H9 (cell line): ENCODE measurements around the gene PANX2. TPM values are rescaled to one million over a fixed set of nuclear protein-coding genes. Genes with fewer than 3 reads are reported as not detected.

ENCODE experiments used
- DNase-seq: peaks from one replicate; pipeline ENCODE4 v3.0.0-alpha.2; 2017
- H2AFZ ChIP-seq: one replicate; pipeline ENCODE4 v1.6.1; 2013; ENCODE audit warnings: mild to moderate bottlenecking, low read length, control low read depth, moderate library complexity
- H2AK5ac ChIP-seq: 2 replicates; pipeline ENCODE4 v1.6.1; 2013; ENCODE audit warnings: low read length, control low read depth, mixed read lengths; ENCODE audit not compliant: insufficient read length
- H2BK120ac ChIP-seq: one replicate; pipeline ENCODE4 v1.6.1; 2013; ENCODE audit warnings: low read depth, mild to moderate bottlenecking, low read length, control low read depth, inconsistent platforms; ENCODE audit not compliant: poor library complexity, severe bottlenecking
- H2BK12ac ChIP-seq: 2 replicates; pipeline ENCODE4 v1.6.1; 2013; ENCODE audit warnings: low read length, control low read depth, mixed read lengths, low read depth; ENCODE audit not compliant: insufficient read length
- H2BK15ac ChIP-seq: 2 replicates; pipeline ENCODE4 v1.6.1; 2013; ENCODE audit warnings: low read depth, low read length, control low read depth
- H2BK20ac ChIP-seq: one replicate; pipeline ENCODE4 v1.6.1; 2013; ENCODE audit warnings: low read depth, mild to moderate bottlenecking, low read length, control low read depth, inconsistent platforms; ENCODE audit not compliant: poor library complexity, severe bottlenecking
- H2BK5ac ChIP-seq: 2 replicates; pipeline ENCODE4 v1.6.1; 2013; ENCODE audit warnings: low read length, control low read depth, mixed read lengths; ENCODE audit not compliant: insufficient read length
- H3K14ac ChIP-seq: 2 replicates; pipeline ENCODE4 v1.6.1; 2013; ENCODE audit warnings: low read length, control low read depth; ENCODE audit not compliant: insufficient read depth
- H3K18ac ChIP-seq: 2 replicates; pipeline ENCODE4 v1.6.1; 2013; ENCODE audit warnings: low read depth, mild to moderate bottlenecking, mixed read lengths, low read length, control low read depth; ENCODE audit not compliant: insufficient read length
- H3K23ac ChIP-seq: 2 replicates; pipeline ENCODE4 v1.6.1; 2013; ENCODE audit warnings: low read length, control low read depth, mixed read lengths, low read depth; ENCODE audit not compliant: insufficient read length
- H3K23me2 ChIP-seq: 2 replicates; pipeline ENCODE4 v1.6.1; 2013; ENCODE audit warnings: low read depth, mild to moderate bottlenecking, mixed read lengths, low read length, control low read depth; ENCODE audit not compliant: insufficient read length, poor library complexity, severe bottlenecking
- H3K27ac ChIP-seq: 2 replicates; pipeline ENCODE4 v1.5.1; 2013; ENCODE audit warnings: low read length, control low read depth, mixed read lengths, low read depth; ENCODE audit not compliant: insufficient read length
- H3K27me3 ChIP-seq: 2 replicates; pipeline ENCODE4 v1.6.1; 2013; ENCODE audit warnings: low read length, control low read depth, inconsistent platforms; ENCODE audit not compliant: insufficient read depth
- H3K4ac ChIP-seq: 2 replicates; pipeline ENCODE4 v1.6.1; 2013; ENCODE audit warnings: low read depth, mild to moderate bottlenecking, control low read depth, inconsistent platforms, low read length, moderate library complexity
- H3K4me1 ChIP-seq: 2 replicates; pipeline ENCODE4 v1.6.1; 2013; ENCODE audit warnings: low read length, control low read depth, inconsistent platforms; ENCODE audit not compliant: insufficient read depth
- H3K4me2 ChIP-seq: 2 replicates; pipeline ENCODE4 v1.6.1; 2013; ENCODE audit warnings: low read length, control low read depth, mixed read lengths; ENCODE audit not compliant: insufficient read length, insufficient read depth
- H3K56ac ChIP-seq: 2 replicates; pipeline ENCODE4 v1.6.1; 2013; ENCODE audit warnings: low read depth, mild to moderate bottlenecking, mixed read lengths, low read length, control low read depth; ENCODE audit not compliant: insufficient read length
- H3K79me1 ChIP-seq: 2 replicates; pipeline ENCODE4 v1.6.1; 2013; ENCODE audit warnings: low read depth, mild to moderate bottlenecking, moderate library complexity, low read length, control low read depth, inconsistent platforms; ENCODE audit not compliant: insufficient read depth, poor library complexity, severe bottlenecking
- H3K79me2 ChIP-seq: 2 replicates; pipeline ENCODE4 v1.6.1; 2013; ENCODE audit warnings: low read length, control low read depth, inconsistent platforms; ENCODE audit not compliant: insufficient read depth
- H3K9ac ChIP-seq: 2 replicates; pipeline ENCODE4 v1.6.1; 2013; ENCODE audit warnings: low read length, control low read depth, mixed read lengths; ENCODE audit not compliant: insufficient read length; ENCODE audit errors: extremely low read depth
- H3K9me3 ChIP-seq: one replicate; pipeline ENCODE4 v1.6.1; 2013; ENCODE audit warnings: low read depth, low read length, inconsistent platforms; ENCODE audit not compliant: control insufficient read depth
- H3T11ph ChIP-seq: one replicate; pipeline ENCODE4 v1.6.1; 2013; ENCODE audit warnings: mild to moderate bottlenecking, low read length, control low read depth, inconsistent platforms
- H4K20me1 ChIP-seq: one replicate; pipeline ENCODE4 v1.6.1; 2013; ENCODE audit not compliant: control insufficient read depth, insufficient read length, insufficient read depth
- H4K5ac ChIP-seq: 2 replicates; pipeline ENCODE4 v1.6.1; 2013; ENCODE audit warnings: low read depth, mild to moderate bottlenecking, mixed read lengths, low read length, control low read depth; ENCODE audit not compliant: insufficient read length
- H4K8ac ChIP-seq: replicated peaks from 2 replicates; pipeline ENCODE4 v1.6.1; 2013; ENCODE audit warnings: low read length, control low read depth, mixed read lengths, low read depth; ENCODE audit not compliant: insufficient read length
- H4K91ac ChIP-seq: 2 replicates; pipeline ENCODE4 v1.6.1; 2013; ENCODE audit warnings: low read depth, mild to moderate bottlenecking, moderate library complexity, mixed read lengths, low read length, control low read depth; ENCODE audit not compliant: insufficient read length
- H3K27ac Mint-ChIP-seq, 3 experiments: 2 replicates in 2 of 3; 3 replicates in 1 of 3; pipeline ENCODE4 v1.8.0; 2020 to 2021; ENCODE audit warnings: mixed read lengths in 3 of 3, mild to moderate bottlenecking in 1 of 3, moderate library complexity in 1 of 3
- H3K27me3 Mint-ChIP-seq: 2 replicates; pipeline ENCODE4 v1.8.0; 2021; ENCODE audit warnings: low read depth, mild to moderate bottlenecking, moderate library complexity, mixed read lengths
- H3K36me3 Mint-ChIP-seq, 3 experiments: 2 replicates in 2 of 3; 3 replicates in 1 of 3; pipeline ENCODE4 v1.8.0; 2020 to 2021; ENCODE audit warnings: low read depth in 3 of 3, mixed read lengths in 3 of 3; ENCODE audit not compliant: insufficient read depth in 1 of 3
- H3K4me1 Mint-ChIP-seq, 2 experiments: 2 replicates each; pipeline ENCODE4 v1.8.0; 2020; ENCODE audit warnings: mixed read lengths in 2 of 2
- H3K4me3 Mint-ChIP-seq, 2 experiments: 2 replicates in 1 of 2; 3 replicates in 1 of 2; pipeline ENCODE4 v1.8.0; 2020 to 2021; ENCODE audit warnings: mild to moderate bottlenecking in 2 of 2, mixed read lengths in 2 of 2, moderate library complexity in 1 of 2
- H3K9me3 Mint-ChIP-seq, 2 experiments: 2 replicates in 1 of 2; 3 replicates in 1 of 2; pipeline ENCODE4 v1.8.0; 2020; ENCODE audit warnings: mild to moderate bottlenecking in 2 of 2, mixed read lengths in 2 of 2, moderate library complexity in 1 of 2
- WGBS: extraction: QIAGEN DNeasy Blood & Tissue Kit; methylation state at CpG from one replicate; pipeline ENCODE4 v1.1.7; 2013; ENCODE audit warnings: missing lambda C conversion rate, low lambda C conversion rate, mixed read lengths; ENCODE audit not compliant: insufficient read length; ENCODE audit errors: extremely low coverage; 5-methylcytosine and 5-hydroxymethylcytosine counted together
- total RNA-seq: library from RNA; stranded (reverse); gene quantifications from 2 replicates; pipeline ENCODE4 v1.2.1, GENCODE V29; 2021
- TF ChIP-seq, protein P1 (sequence below): fragments of 200-600 bp; sonication (generic); conservative IDR thresholded peaks from 3 replicates; pipeline ENCODE4 v1.8.0; 2021; ENCODE audit warnings: antibody characterized with exemption, mild to moderate bottlenecking

Gene PANX2
- total RNA-seq, 1 experiment from 2014 or later, result 8.0 TPM

DNA sequence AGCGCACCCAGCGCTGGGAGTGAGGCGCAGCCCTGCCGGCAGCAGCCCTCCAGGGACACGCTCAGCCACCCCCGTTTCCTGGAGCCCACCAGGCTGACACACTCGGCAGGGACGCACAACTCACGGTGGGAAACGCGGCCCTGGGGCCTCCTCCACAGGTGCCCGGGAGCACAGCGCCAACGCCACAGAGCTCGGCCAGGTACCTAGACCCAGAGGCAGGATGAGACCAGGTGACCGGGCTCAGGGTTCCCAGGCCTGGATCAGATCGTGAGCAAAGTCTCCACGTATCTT is 56.3 kb downstream of the PANX2 start:
- H3K27me3 ChIP-seq, result no peaks in the 10 kb centered on the region
- H4K91ac ChIP-seq, result no peak overlapping the region
- TF ChIP-seq, protein P1, sequence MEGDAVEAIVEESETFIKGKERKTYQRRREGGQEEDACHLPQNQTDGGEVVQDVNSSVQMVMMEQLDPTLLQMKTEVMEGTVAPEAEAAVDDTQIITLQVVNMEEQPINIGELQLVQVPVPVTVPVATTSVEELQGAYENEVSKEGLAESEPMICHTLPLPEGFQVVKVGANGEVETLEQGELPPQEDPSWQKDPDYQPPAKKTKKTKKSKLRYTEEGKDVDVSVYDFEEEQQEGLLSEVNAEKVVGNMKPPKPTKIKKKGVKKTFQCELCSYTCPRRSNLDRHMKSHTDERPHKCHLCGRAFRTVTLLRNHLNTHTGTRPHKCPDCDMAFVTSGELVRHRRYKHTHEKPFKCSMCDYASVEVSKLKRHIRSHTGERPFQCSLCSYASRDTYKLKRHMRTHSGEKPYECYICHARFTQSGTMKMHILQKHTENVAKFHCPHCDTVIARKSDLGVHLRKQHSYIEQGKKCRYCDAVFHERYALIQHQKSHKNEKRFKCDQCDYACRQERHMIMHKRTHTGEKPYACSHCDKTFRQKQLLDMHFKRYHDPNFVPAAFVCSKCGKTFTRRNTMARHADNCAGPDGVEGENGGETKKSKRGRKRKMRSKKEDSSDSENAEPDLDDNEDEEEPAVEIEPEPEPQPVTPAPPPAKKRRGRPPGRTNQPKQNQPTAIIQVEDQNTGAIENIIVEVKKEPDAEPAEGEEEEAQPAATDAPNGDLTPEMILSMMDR, result no peak
- no peak overlapping the region for H3K23ac ChIP-seq
- no peaks in the 10 kb centered on the region for H3K79me1 ChIP-seq
- H2AFZ ChIP-seq, result no peak overlapping the region
- H3K9ac ChIP-seq, result no peak overlapping the region
- no peak overlapping the region for H2BK20ac ChIP-seq
- H4K8ac ChIP-seq, result no peak overlapping the region
- no peak overlapping the region for H3K56ac ChIP-seq
- no peak overlapping the region for H2BK5ac ChIP-seq
- Mint-ChIP-seq H3K36me3 (peaks cover 14 to 37% (median 25%) of the 10 kb centered on the region in 3 experiments), H3K9me3 (peaks cover 0 to 2% of the 10 kb centered on the region in 2 experiments; a peak in 1 of 5 replicates), H3K27ac (no peak overlapping the region), H3K27me3 (no peaks in the 10 kb centered on the region), H3K4me1 (no peaks in the 10 kb centered on the region), H3K4me3 (no peak overlapping the region)
- no peak overlapping the region for H3K27ac ChIP-seq
- H3K4ac ChIP-seq, result no peak overlapping the region
- no peaks in the 10 kb centered on the region for H4K20me1 ChIP-seq
- no peak overlapping the region for H3K4me2 ChIP-seq
- no peak overlapping the region for H3K18ac ChIP-seq
- H2BK12ac ChIP-seq, result no peak overlapping the region
- no CpG with 5 or more reads among the region's 18 CpGs for WGBS
- H3K23me2 ChIP-seq, result no peaks in the 10 kb centered on the region
- DNase-seq, result no peak
- no peaks in the 10 kb centered on the region for H3K9me3 ChIP-seq
- no peak overlapping the region for H2BK15ac ChIP-seq
- H3T11ph ChIP-seq, result no peak overlapping the region
- H3K79me2 ChIP-seq, result no peaks in the 10 kb centered on the region
- no peak overlapping the region for H3K14ac ChIP-seq
- H2AK5ac ChIP-seq, result no peak overlapping the region
- H2BK120ac ChIP-seq, result no peak overlapping the region
- no peaks in the 10 kb centered on the region for H3K4me1 ChIP-seq
- H4K5ac ChIP-seq, result no peak overlapping the region
